ENCODE measurements around the gene GPX8. TPM values are rescaled to one million over a fixed set of nuclear protein-coding genes. Genes with fewer than 3 reads are reported as not detected.

Gene GPX8
- total and polyA plus RNA-seq, 9 of the 15 experiments (the other 6 are each of a cell fraction or from before 2014, with no cell fraction given): 0.62 to 1.8 (median 1.2) TPM

DNA sequence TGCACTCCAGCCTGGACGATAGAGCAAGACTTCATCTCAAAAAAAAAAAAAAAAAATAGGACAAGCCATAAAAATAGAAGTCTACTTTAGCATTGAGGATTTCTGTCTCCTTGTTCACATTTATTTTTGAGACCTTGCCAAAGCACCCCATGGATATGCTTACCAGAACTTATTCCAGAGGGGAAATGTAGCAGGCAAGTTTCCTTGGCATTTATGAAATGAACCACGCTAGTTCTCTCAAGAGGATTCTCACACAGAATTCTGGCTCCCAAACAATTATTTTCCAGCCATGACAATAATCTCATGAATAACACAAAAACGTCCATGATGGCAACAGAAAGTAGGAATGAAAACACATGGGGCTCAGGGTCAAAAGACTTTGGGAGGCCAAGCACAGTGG is 23.4 kb upstream of the GPX8 start (continued):
- TF ChIP-seq NFIX (CRISPR knock-in tag; IDR thresholded peaks at IDR 0.05; ENCODE audit: low read depth) (no peak), ETV1 (tag; conservative IDR thresholded peaks at IDR 0.05; ENCODE audit: low read depth) (no peak), ASH1L (IDR thresholded peaks at IDR 0.05; ENCODE audit: borderline replicate concordance, low read depth, partially characterized antibody) (no peak), TCF7 (IDR thresholded peaks at IDR 0.05; ENCODE audit: borderline replicate concordance) (no peak), TAF9B (IDR thresholded peaks at IDR 0.05; ENCODE audit: partially characterized antibody) (no peak), GABPB2 (CRISPR knock-in tag; conservative IDR thresholded peaks at IDR 0.05) (no peak)
- TF ChIP-seq, protein P1, sequence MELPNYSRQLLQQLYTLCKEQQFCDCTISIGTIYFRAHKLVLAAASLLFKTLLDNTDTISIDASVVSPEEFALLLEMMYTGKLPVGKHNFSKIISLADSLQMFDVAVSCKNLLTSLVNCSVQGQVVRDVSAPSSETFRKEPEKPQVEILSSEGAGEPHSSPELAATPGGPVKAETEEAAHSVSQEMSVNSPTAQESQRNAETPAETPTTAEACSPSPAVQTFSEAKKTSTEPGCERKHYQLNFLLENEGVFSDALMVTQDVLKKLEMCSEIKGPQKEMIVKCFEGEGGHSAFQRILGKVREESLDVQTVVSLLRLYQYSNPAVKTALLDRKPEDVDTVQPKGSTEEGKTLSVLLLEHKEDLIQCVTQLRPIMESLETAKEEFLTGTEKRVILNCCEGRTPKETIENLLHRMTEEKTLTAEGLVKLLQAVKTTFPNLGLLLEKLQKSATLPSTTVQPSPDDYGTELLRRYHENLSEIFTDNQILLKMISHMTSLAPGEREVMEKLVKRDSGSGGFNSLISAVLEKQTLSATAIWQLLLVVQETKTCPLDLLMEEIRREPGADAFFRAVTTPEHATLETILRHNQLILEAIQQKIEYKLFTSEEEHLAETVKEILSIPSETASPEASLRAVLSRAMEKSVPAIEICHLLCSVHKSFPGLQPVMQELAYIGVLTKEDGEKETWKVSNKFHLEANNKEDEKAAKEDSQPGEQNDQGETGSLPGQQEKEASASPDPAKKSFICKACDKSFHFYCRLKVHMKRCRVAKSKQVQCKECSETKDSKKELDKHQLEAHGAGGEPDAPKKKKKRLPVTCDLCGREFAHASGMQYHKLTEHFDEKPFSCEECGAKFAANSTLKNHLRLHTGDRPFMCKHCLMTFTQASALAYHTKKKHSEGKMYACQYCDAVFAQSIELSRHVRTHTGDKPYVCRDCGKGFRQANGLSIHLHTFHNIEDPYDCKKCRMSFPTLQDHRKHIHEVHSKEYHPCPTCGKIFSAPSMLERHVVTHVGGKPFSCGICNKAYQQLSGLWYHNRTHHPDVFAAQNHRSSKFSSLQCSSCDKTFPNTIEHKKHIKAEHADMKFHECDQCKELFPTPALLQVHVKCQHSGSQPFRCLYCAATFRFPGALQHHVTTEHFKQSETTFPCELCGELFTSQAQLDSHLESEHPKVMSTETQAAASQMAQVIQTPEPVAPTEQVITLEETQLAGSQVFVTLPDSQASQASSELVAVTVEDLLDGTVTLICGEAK (IDR thresholded peaks at IDR 0.05): no peak
- TF ChIP-seq, protein P1 (CRISPR knock-in tag; IDR thresholded peaks at IDR 0.05): no peak
- TF ChIP-seq, protein P2, sequence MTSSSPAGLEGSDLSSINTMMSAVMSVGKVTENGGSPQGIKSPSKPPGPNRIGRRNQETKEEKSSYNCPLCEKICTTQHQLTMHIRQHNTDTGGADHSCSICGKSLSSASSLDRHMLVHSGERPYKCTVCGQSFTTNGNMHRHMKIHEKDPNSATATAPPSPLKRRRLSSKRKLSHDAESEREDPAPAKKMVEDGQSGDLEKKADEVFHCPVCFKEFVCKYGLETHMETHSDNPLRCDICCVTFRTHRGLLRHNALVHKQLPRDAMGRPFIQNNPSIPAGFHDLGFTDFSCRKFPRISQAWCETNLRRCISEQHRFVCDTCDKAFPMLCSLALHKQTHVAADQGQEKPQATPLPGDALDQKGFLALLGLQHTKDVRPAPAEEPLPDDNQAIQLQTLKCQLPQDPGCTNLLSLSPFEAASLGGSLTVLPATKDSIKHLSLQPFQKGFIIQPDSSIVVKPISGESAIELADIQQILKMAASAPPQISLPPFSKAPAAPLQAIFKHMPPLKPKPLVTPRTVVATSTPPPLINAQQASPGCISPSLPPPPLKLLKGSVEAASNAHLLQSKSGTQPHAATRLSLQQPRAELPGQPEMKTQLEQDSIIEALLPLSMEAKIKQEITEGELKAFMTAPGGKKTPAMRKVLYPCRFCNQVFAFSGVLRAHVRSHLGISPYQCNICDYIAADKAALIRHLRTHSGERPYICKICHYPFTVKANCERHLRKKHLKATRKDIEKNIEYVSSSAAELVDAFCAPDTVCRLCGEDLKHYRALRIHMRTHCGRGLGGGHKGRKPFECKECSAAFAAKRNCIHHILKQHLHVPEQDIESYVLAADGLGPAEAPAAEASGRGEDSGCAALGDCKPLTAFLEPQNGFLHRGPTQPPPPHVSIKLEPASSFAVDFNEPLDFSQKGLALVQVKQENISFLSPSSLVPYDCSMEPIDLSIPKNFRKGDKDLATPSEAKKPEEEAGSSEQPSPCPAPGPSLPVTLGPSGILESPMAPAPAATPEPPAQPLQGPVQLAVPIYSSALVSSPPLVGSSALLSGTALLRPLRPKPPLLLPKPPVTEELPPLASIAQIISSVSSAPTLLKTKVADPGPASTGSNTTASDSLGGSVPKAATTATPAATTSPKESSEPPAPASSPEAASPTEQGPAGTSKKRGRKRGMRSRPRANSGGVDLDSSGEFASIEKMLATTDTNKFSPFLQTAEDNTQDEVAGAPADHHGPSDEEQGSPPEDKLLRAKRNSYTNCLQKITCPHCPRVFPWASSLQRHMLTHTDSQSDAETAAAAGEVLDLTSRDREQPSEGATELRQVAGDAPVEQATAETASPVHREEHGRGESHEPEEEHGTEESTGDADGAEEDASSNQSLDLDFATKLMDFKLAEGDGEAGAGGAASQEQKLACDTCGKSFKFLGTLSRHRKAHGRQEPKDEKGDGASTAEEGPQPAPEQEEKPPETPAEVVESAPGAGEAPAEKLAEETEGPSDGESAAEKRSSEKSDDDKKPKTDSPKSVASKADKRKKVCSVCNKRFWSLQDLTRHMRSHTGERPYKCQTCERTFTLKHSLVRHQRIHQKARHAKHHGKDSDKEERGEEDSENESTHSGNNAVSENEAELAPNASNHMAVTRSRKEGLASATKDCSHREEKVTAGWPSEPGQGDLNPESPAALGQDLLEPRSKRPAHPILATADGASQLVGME (CRISPR knock-in tag; IDR thresholded peaks at IDR 0.05): no peak
- TF ChIP-seq, protein P3, sequence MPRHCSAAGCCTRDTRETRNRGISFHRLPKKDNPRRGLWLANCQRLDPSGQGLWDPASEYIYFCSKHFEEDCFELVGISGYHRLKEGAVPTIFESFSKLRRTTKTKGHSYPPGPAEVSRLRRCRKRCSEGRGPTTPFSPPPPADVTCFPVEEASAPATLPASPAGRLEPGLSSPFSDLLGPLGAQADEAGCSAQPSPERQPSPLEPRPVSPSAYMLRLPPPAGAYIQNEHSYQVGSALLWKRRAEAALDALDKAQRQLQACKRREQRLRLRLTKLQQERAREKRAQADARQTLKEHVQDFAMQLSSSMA (CRISPR knock-in tag; IDR thresholded peaks at IDR 0.05): no peak
- TF ChIP-seq, protein P4, sequence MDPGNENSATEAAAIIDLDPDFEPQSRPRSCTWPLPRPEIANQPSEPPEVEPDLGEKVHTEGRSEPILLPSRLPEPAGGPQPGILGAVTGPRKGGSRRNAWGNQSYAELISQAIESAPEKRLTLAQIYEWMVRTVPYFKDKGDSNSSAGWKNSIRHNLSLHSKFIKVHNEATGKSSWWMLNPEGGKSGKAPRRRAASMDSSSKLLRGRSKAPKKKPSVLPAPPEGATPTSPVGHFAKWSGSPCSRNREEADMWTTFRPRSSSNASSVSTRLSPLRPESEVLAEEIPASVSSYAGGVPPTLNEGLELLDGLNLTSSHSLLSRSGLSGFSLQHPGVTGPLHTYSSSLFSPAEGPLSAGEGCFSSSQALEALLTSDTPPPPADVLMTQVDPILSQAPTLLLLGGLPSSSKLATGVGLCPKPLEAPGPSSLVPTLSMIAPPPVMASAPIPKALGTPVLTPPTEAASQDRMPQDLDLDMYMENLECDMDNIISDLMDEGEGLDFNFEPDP (CRISPR knock-in tag; IDR thresholded peaks at IDR 0.05): no peak
